ENCODE results near the gene RANBP9. TPM values are rescaled to one million over a fixed set of nuclear protein-coding genes. Genes with fewer than 3 reads are reported as not detected.

RANBP9 gene
- total and polyA plus RNA-seq, 2 of the 13 experiments (the other 11 are each of a cell fraction or from before 2014, with no cell fraction given) = 26.6 to 30.6 TPM

DNA sequence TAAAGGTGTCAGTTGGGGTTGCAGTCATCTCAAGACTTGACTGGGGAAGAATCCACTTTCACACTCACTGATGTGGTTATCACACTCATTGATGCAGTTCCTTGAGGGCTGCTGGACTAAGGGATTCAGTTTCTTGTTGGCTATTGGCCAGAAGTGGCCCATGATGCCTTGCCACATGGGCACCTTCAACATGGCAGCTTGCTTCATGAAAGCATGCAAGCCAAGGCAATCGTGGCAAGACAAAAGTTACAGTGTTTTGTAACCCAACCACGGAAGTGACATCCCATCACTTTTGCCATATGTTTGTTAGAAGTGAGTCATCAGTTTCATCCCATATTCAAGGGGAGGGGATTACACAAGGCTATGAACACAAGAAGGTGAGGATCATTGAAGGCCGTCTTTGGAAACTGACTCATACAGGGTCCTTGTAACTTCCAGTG is 3.8 kb upstream of the RANBP9 start (continued):
- TF ChIP-seq, protein P1, sequence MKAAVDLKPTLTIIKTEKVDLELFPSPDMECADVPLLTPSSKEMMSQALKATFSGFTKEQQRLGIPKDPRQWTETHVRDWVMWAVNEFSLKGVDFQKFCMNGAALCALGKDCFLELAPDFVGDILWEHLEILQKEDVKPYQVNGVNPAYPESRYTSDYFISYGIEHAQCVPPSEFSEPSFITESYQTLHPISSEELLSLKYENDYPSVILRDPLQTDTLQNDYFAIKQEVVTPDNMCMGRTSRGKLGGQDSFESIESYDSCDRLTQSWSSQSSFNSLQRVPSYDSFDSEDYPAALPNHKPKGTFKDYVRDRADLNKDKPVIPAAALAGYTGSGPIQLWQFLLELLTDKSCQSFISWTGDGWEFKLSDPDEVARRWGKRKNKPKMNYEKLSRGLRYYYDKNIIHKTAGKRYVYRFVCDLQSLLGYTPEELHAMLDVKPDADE (CRISPR knock-in tag; IDR thresholded peaks at IDR 0.05) = no peak
- no peak for TF ChIP-seq ARNT2 (CRISPR knock-in tag; IDR thresholded peaks at IDR 0.05; ENCODE audit: low read depth)
- no peak for TF ChIP-seq ZNF674 (CRISPR knock-in tag; IDR thresholded peaks at IDR 0.05; ENCODE audit: low read depth)
- TF ChIP-seq, protein P2, sequence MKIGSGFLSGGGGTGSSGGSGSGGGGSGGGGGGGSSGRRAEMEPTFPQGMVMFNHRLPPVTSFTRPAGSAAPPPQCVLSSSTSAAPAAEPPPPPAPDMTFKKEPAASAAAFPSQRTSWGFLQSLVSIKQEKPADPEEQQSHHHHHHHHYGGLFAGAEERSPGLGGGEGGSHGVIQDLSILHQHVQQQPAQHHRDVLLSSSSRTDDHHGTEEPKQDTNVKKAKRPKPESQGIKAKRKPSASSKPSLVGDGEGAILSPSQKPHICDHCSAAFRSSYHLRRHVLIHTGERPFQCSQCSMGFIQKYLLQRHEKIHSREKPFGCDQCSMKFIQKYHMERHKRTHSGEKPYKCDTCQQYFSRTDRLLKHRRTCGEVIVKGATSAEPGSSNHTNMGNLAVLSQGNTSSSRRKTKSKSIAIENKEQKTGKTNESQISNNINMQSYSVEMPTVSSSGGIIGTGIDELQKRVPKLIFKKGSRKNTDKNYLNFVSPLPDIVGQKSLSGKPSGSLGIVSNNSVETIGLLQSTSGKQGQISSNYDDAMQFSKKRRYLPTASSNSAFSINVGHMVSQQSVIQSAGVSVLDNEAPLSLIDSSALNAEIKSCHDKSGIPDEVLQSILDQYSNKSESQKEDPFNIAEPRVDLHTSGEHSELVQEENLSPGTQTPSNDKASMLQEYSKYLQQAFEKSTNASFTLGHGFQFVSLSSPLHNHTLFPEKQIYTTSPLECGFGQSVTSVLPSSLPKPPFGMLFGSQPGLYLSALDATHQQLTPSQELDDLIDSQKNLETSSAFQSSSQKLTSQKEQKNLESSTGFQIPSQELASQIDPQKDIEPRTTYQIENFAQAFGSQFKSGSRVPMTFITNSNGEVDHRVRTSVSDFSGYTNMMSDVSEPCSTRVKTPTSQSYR (CRISPR knock-in tag; IDR thresholded peaks at IDR 0.05; ENCODE audit: borderline replicate concordance) = 0 out of 2 replicates have a peak, but pooled peaks have one; percentile 37
- peak; percentile 38 to 54; a peak in 3 of 4 replicates for TF ChIP-seq EP300 (IDR thresholded peaks at IDR 0.05; ENCODE audit: low read depth in 2 of 2, low read length in 2 of 2)
- peak; percentile 75 for TF ChIP-seq EP300 (CRISPR knock-in tag; IDR thresholded peaks at IDR 0.05; ENCODE audit: borderline replicate concordance)
- no peak for TF ChIP-seq SKI (IDR thresholded peaks at IDR 0.05; ENCODE audit: partially characterized antibody)
- TF ChIP-seq ZNF251 (CRISPR knock-in tag; IDR thresholded peaks at IDR 0.05) = no peak
- TF ChIP-seq, protein P3, sequence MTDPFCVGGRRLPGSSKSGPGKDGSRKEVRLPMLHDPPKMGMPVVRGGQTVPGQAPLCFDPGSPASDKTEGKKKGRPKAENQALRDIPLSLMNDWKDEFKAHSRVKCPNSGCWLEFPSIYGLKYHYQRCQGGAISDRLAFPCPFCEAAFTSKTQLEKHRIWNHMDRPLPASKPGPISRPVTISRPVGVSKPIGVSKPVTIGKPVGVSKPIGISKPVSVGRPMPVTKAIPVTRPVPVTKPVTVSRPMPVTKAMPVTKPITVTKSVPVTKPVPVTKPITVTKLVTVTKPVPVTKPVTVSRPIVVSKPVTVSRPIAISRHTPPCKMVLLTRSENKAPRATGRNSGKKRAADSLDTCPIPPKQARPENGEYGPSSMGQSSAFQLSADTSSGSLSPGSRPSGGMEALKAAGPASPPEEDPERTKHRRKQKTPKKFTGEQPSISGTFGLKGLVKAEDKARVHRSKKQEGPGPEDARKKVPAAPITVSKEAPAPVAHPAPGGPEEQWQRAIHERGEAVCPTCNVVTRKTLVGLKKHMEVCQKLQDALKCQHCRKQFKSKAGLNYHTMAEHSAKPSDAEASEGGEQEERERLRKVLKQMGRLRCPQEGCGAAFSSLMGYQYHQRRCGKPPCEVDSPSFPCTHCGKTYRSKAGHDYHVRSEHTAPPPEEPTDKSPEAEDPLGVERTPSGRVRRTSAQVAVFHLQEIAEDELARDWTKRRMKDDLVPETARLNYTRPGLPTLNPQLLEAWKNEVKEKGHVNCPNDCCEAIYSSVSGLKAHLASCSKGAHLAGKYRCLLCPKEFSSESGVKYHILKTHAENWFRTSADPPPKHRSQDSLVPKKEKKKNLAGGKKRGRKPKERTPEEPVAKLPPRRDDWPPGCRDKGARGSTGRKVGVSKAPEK (CRISPR knock-in tag; IDR thresholded peaks at IDR 0.05; ENCODE audit: borderline replicate concordance) = no peak
- no peak for TF ChIP-seq TCF7L2 (IDR thresholded peaks at IDR 0.05; ENCODE audit: low read depth, low read length)
- no peak for TF ChIP-seq ADNP (CRISPR knock-in tag; IDR thresholded peaks at IDR 0.05)
- no peak for TF ChIP-seq TSC22D2 (CRISPR knock-in tag; IDR thresholded peaks at IDR 0.05; ENCODE audit: borderline replicate concordance)
- no peak for TF ChIP-seq ASH2L (IDR thresholded peaks at IDR 0.05; ENCODE audit: insufficient read length, low read depth, low read length)
- peak; percentile 97 for TF ChIP-seq FOSL2 (CRISPR knock-in tag; IDR thresholded peaks at IDR 0.05)
- TF ChIP-seq RAD21 (CRISPR knock-in tag; IDR thresholded peaks at IDR 0.05) = no peak
- TF ChIP-seq TP53 (CRISPR knock-in tag; conservative IDR thresholded peaks at IDR 0.05) = no peak
- TF ChIP-seq KLF13 (CRISPR knock-in tag; IDR thresholded peaks at IDR 0.05) = no peak
- TF ChIP-seq RFXANK (CRISPR knock-in tag; IDR thresholded peaks at IDR 0.05) = no peak
- TF ChIP-seq TBL1XR1 (IDR thresholded peaks at IDR 0.05; ENCODE audit: borderline replicate concordance, low read length, partially characterized antibody) = no peak
- TF ChIP-seq ZNF644 (CRISPR knock-in tag; IDR thresholded peaks at IDR 0.05; ENCODE audit: low read depth) = peak; percentile 99
- no peak for TF ChIP-seq ZBTB8A (CRISPR knock-in tag; IDR thresholded peaks at IDR 0.05; ENCODE audit: borderline replicate concordance, low read depth)
- TF ChIP-seq, protein P4, sequence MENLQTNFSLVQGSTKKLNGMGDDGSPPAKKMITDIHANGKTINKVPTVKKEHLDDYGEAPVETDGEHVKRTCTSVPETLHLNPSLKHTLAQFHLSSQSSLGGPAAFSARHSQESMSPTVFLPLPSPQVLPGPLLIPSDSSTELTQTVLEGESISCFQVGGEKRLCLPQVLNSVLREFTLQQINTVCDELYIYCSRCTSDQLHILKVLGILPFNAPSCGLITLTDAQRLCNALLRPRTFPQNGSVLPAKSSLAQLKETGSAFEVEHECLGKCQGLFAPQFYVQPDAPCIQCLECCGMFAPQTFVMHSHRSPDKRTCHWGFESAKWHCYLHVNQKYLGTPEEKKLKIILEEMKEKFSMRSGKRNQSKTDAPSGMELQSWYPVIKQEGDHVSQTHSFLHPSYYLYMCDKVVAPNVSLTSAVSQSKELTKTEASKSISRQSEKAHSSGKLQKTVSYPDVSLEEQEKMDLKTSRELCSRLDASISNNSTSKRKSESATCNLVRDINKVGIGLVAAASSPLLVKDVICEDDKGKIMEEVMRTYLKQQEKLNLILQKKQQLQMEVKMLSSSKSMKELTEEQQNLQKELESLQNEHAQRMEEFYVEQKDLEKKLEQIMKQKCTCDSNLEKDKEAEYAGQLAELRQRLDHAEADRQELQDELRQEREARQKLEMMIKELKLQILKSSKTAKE (CRISPR knock-in tag; IDR thresholded peaks at IDR 0.05; ENCODE audit: borderline replicate concordance) = no peak
- TF ChIP-seq MXI1 (IDR thresholded peaks at IDR 0.05; ENCODE audit: borderline replicate concordance, low read depth, low read length) = peak; percentile 47; the same call in 1 of the 3 replicates
